K562 (cell line): ENCODE results near the gene EFCC1. TPM values are rescaled to one million over a fixed set of nuclear protein-coding genes. Genes with fewer than 3 reads are reported as not detected.

ENCODE experiments used
- ATAC-seq: fragments of 200-7000 bp; cut with Tn5 transposase; 3 replicates; pipeline ENCODE4 v1.9.1; 2020; ENCODE audit warnings: moderate library complexity
- BruUV-seq: library from RNA; stranded (reverse); fragments of 400-500 nt; replicated peaks from 2 replicates; lab custom pipeline; 2021; lab: Mats Ljungman, UMichigan
- CTCF ChIA-PET: fragments of 300-600 bp; formaldehyde crosslinking; extraction: SDS; loops from one replicate; lab custom pipeline; 2021; ENCODE audit warnings: low intra/inter-chr PET ratio; lab: Yijun Ruan, JAX
- POLR2A ChIA-PET: fragments of 300-600, 350-650 bp; sonication (Branson Sonifier 250); formaldehyde crosslinking; extraction: SDS; loops from one replicate; lab custom pipeline; 2021; ENCODE audit warnings: antibody characterized with exemption, inconsistent platforms; lab: Yijun Ruan, JAX
- DNase-seq, 4 experiments: peaks; one replicate each; pipeline versions ENCODE4 v3.0.0 to v3.0.0-alpha.2; 2011 to 2018; ENCODE audit warnings: low spot score in 3 of 4, mixed read lengths in 3 of 4; ENCODE audit errors: extremely low read depth in 1 of 4
- FAIRE-seq: peaks from 2 replicates; lab custom pipeline; 2011; peaks lifted over from hg19 to GRCh38; lab: Jason Lieb, UNC
- H2AFZ ChIP-seq: 2 replicates; pipeline ENCODE4 v1.6.0; 2011; ENCODE audit warnings: low read depth, low read length, control low read depth, inconsistent platforms
- H3K27ac ChIP-seq: fragments of 200-600 bp; 3 replicates; pipeline ENCODE4 v1.8.0; 2011; ENCODE audit warnings: low read depth, mild to moderate bottlenecking, control low read depth, inconsistent platforms, low read length, moderate library complexity, mixed read lengths; ENCODE audit errors: extremely low read depth
- H3K27me3 ChIP-seq, 2 experiments: fragments of 300-600 bp in 1 of 2; 2 replicates in 1 of 2; 3 replicates in 1 of 2; pipeline versions ENCODE4 v1.6.0 to v1.8.0; 2011; ENCODE audit warnings: inconsistent platforms in 2 of 2, low read length in 2 of 2, mild to moderate bottlenecking in 1 of 2, mixed read lengths in 1 of 2, moderate library complexity in 1 of 2; ENCODE audit not compliant: control insufficient read depth in 2 of 2, insufficient read depth in 2 of 2
- H3K36me3 ChIP-seq: fragments of 300-600 bp; 3 replicates; pipeline ENCODE4 v1.8.0; 2011; ENCODE audit warnings: mild to moderate bottlenecking, low read length, inconsistent platforms; ENCODE audit not compliant: control insufficient read depth, insufficient read depth
- H3K4me1 ChIP-seq, 2 experiments: fragments of 200-600 bp in 1 of 2; replicated peaks in 1 of 2; 2 replicates in 1 of 2; 3 replicates in 1 of 2; pipeline versions ENCODE4 v1.5.1 to v1.8.0; 2011; ENCODE audit warnings: inconsistent platforms in 2 of 2, low read length in 2 of 2, mild to moderate bottlenecking in 1 of 2, mixed read lengths in 1 of 2, moderate library complexity in 1 of 2; ENCODE audit not compliant: control insufficient read depth in 2 of 2, insufficient read depth in 2 of 2
- H3K4me2 ChIP-seq: 2 replicates; pipeline ENCODE4 v1.6.1; 2011; ENCODE audit warnings: low read length, control low read depth, inconsistent platforms, mixed read lengths; ENCODE audit not compliant: insufficient read depth
- H3K4me3 ChIP-seq: fragments of 200-600 bp; sonication (generic), shearing (Covaris generic); 2 replicates; pipeline ENCODE4 v1.5.1; 2016; ENCODE audit warnings: control low read depth, inconsistent platforms
- H3K79me2 ChIP-seq: fragments of 200-600 bp; 3 replicates; pipeline ENCODE4 v1.8.0; 2011; ENCODE audit warnings: low read length, inconsistent platforms; ENCODE audit not compliant: control insufficient read depth, insufficient read depth
- H3K9ac ChIP-seq, 2 experiments: 2 replicates each; pipeline versions ENCODE4 v1.6.0 to v1.6.1; 2011; ENCODE audit warnings: low read depth in 2 of 2, low read length in 2 of 2, control low read depth in 1 of 2, inconsistent platforms in 1 of 2, mild to moderate bottlenecking in 1 of 2, mixed read lengths in 1 of 2; ENCODE audit not compliant: insufficient read depth in 1 of 2
- H3K9me1 ChIP-seq: one replicate; pipeline ENCODE4 v1.6.0; 2011; ENCODE audit warnings: inconsistent platforms, mild to moderate bottlenecking, low read length, moderate library complexity; ENCODE audit not compliant: control insufficient read depth, insufficient read depth
- H3K9me3 ChIP-seq: replicated peaks from 2 replicates; pipeline ENCODE4 v1.5.1; 2011; ENCODE audit warnings: low read depth, low read length, inconsistent platforms; ENCODE audit not compliant: control insufficient read depth, insufficient read depth
- H4K20me1 ChIP-seq: replicated peaks from 2 replicates; pipeline ENCODE4 v1.6.1; 2011; ENCODE audit warnings: low read length, inconsistent platforms, mixed read lengths; ENCODE audit not compliant: control insufficient read depth, insufficient read depth
- ARNT ChIP-seq, 2 experiments: fragments of 450-650 bp; IDR thresholded peaks; 2 replicates each; pipeline ENCODE4 v1.6.1; 2016; ENCODE audit warnings: mild to moderate bottlenecking in 1 of 2
- CCNT2 ChIP-seq: IDR thresholded peaks from 2 replicates; pipeline ENCODE4 v1.6.1; 2011; ENCODE audit warnings: borderline replicate concordance, low read depth, mild to moderate bottlenecking, moderate library complexity, mixed read lengths, low read length; ENCODE audit not compliant: insufficient read length; ENCODE audit errors: extremely low read depth
- EP300 ChIP-seq: IDR thresholded peaks from 2 replicates; pipeline ENCODE4 v1.6.1; 2012; ENCODE audit warnings: low read length, improper control_type of control experiment
- GTF2A2 ChIP-seq: IDR thresholded peaks from 2 replicates; pipeline ENCODE4 v1.6.1; 2016; ENCODE audit warnings: mild to moderate bottlenecking, missing genetic modification characterization, missing compliant biosample characterization
- MCM2 ChIP-seq: fragments of 450-650 bp; IDR thresholded peaks from 2 replicates; pipeline ENCODE4 v1.6.1; 2017; ENCODE audit warnings: low read depth, mild to moderate bottlenecking
- NEUROD1 ChIP-seq: fragments of 150-350 bp; IDR thresholded peaks from 2 replicates; pipeline ENCODE4 v1.6.1; 2014; ENCODE audit warnings: borderline replicate concordance, low read length, low read depth; ENCODE audit not compliant: partially characterized antibody
- PHF21A ChIP-seq: fragments of 450-650 bp; IDR thresholded peaks from 2 replicates; pipeline ENCODE4 v1.6.1; 2017; ENCODE audit warnings: low read depth, borderline replicate concordance
- POLR3G ChIP-seq: IDR thresholded peaks from 2 replicates; pipeline ENCODE4 v1.6.1; 2011; ENCODE audit not compliant: insufficient read length, insufficient replicate concordance; ENCODE audit errors: extremely low read depth
- POU5F1 ChIP-seq: fragments of 150-350 bp; IDR thresholded peaks from 2 replicates; pipeline ENCODE4 v1.6.1; 2014; ENCODE audit warnings: borderline replicate concordance, low read length, low read depth, mild to moderate bottlenecking; ENCODE audit not compliant: partially characterized antibody
- RBM25 ChIP-seq: fragments of 200-400 bp; formaldehyde crosslinking; IDR thresholded peaks from 2 replicates; pipeline ENCODE4 v1.6.1; 2018; ENCODE audit warnings: low read length, low read depth, moderate library complexity; ENCODE audit not compliant: severe bottlenecking
- SRSF3 ChIP-seq: fragments of 200-400 bp; formaldehyde crosslinking; IDR thresholded peaks from 2 replicates; pipeline ENCODE4 v1.6.1; 2016; ENCODE audit warnings: mild to moderate bottlenecking, low read length, moderate library complexity; ENCODE audit not compliant: insufficient read depth
- WGBS: fragments of 100-300 bp; shearing (Covaris generic); methylation state at CpG from one replicate; pipeline ENCODE4 v1.1.6; 2016; ENCODE audit warnings: low coverage, mixed read lengths; ENCODE audit not compliant: insufficient coverage; ENCODE audit errors: missing lambda C conversion rate; 5-methylcytosine and 5-hydroxymethylcytosine counted together
- in situ Hi-C: fragments of 300-500 bp; cut with MboI; formaldehyde crosslinking; loops from 4 replicates; pipeline ENCODE4 v1.15.0; 2018; ENCODE audit warnings: inconsistent platforms, mixed read lengths
- intact Hi-C: fragments of 100-400 bp; cut with micrococcal nuclease; formaldehyde crosslinking; loops from 2 replicates; pipeline ENCODE4 v1.14.2; 2022
- polyA plus RNA-seq, 8 experiments: library from polyadenylated mRNA; depleted of rRNA in 4 of 8; stranded (reverse) in 5 of 8; unstranded in 3 of 8; fragments of >200 nt; fragmentation: Nextera tagmentation in 2 of 8; fragmentation: Illumina TruSeq in 1 of 8; extraction: Ambion mirVana in 2 of 8; extraction: Trizol in 1 of 8; gene quantifications; 2 replicates each; pipeline versions ENCODE4 v1.2.1 to v1.2.3, GENCODE V29; 2011 to 2014; ENCODE audit warnings: inconsistent platforms in 1 of 8, missing spikeins in 1 of 8
- total RNA-seq, 7 experiments: library from RNA; depleted of rRNA in 6 of 7; stranded (reverse); fragments of >200 nt in 6 of 7; fragmentation: Illumina TruSeq in 2 of 7; extraction: Trizol in 2 of 7; gene quantifications; 2 replicates each; pipeline versions ENCODE4 v1.2.1 to v1.2.3, GENCODE V29; 2011 to 2021; ENCODE audit warnings: low replicate concordance in 1 of 7
- TF ChIP-seq, protein P1 (sequence below): fragments of 200-800 bp; sonication (Bioruptor generic); IDR thresholded peaks from 2 replicates; pipeline ENCODE4 v1.6.1; 2017; ENCODE audit warnings: missing genetic modification characterization, missing compliant biosample characterization
- TF ChIP-seq, protein P2 (sequence below): fragments of 450-650 bp; formaldehyde crosslinking; IDR thresholded peaks from 2 replicates; pipeline ENCODE4 v1.4.0; 2020; ENCODE audit warnings: mild to moderate bottlenecking, mixed read lengths
- TF ChIP-seq, protein P3 (sequence below): fragments of 250-450 bp; sonication (Bioruptor Pico); IDR thresholded peaks from 2 replicates; pipeline ENCODE4 v1.4.0; 2020; ENCODE audit warnings: borderline replicate concordance

Gene EFCC1
- total and polyA plus RNA-seq, 9 of the 15 experiments (the other 6 are each of a cell fraction or from before 2014, with no cell fraction given), result not detected

DNA sequence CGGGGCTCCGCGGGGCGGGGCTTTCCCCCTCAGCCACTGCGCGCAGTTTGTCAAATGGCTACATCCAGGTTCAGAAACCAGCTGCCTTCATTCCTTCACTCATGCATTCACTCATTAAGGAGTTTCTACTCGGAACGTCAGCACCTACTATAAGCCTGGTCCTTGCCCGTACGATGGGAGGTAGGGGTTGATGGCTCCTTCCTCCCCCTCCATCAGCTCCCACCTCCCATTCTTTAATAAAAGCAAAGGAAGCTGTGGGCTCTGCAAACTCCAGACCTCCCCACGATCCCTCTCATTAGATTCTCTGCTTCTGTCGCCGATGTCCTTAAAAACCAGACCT is 7.0 kb upstream of the EFCC1 start (continued):
- TF ChIP-seq, protein P1, sequence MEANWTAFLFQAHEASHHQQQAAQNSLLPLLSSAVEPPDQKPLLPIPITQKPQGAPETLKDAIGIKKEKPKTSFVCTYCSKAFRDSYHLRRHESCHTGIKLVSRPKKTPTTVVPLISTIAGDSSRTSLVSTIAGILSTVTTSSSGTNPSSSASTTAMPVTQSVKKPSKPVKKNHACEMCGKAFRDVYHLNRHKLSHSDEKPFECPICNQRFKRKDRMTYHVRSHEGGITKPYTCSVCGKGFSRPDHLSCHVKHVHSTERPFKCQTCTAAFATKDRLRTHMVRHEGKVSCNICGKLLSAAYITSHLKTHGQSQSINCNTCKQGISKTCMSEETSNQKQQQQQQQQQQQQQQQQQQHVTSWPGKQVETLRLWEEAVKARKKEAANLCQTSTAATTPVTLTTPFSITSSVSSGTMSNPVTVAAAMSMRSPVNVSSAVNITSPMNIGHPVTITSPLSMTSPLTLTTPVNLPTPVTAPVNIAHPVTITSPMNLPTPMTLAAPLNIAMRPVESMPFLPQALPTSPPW (CRISPR knock-in tag), result peak; percentile 46; the same call in 1 of the 2 replicates
- TF ChIP-seq ARNT (IDR thresholded peaks at IDR 0.05), result no peak
- no peak for TF ChIP-seq EP300

DNA sequence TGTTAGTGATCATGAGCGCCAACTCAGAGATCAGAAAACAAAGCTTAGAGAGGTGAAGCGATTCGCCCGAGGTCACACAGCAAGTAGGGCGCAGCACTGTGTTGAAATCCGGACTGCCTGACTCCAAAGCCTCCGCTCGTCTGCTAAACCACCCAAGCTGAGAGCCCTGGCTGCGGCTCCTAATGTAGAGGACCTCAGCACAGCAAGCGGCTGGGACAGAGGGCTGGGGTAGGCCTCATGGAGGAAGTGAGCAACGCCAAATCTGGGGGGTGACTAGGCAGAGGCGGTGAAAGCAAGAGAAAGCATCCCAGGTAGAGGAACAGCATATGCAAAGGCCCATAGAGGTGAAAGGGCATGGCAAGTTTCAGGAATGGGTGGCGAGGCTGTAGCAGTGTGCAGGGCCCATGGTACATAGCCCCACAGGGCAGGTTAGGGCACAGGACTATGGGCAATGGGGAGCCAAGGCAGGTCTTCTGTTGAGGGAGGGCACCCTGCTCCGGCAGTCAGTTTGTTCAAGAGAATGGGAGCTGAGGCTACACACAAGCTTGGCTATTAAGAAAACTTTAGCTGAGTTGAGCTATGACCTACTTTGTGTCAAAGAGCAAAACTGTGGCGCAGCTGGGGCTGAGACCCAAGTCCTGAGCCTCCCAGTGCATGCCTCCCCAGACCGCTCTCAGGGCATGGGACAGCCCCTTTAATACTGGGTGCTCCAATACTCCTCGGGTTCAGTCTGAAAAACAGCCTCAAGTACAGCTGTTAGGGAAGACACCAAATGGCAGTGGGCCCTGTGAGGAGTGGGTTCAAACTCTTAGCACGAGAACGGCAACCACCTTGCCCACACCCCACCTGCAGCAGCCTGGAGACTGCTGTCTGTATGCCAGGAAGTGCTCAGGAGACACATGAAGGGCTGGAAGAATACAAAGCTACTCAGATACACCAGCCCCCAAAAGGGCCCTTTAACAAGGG is 6.2 kb upstream of the EFCC1 start:
- H3K27ac ChIP-seq, result no peak overlapping the region
- H3K79me2 ChIP-seq, result no peaks in the 10 kb centered on the region
- H3K9ac ChIP-seq, result no peak overlapping the region
- H3K4me2 ChIP-seq, result no peak overlapping the region
- no peak overlapping the region for H3K4me3 ChIP-seq
- no peaks in the 10 kb centered on the region for H4K20me1 ChIP-seq
- peaks cover 0 to 12% of the 10 kb centered on the region in 2 experiments; a peak in 3 of 5 replicates for H3K27me3 ChIP-seq
- in situ Hi-C loops, result no loop called here
- no peaks in the 10 kb centered on the region for H3K36me3 ChIP-seq
- POLR2A ChIA-PET, result interaction anchor here (0.5 to 1.2 kb wide), 3 partner anchors 21 to 263 kb away, joined by 3 to 6 read pairs (median 3); no protein-coding TSS in a partner anchor
- 51% methylated on average over 16 of the region's 19 CpGs for WGBS
- CTCF ChIA-PET, result no interaction called here
- ATAC-seq (no peak), DNase-seq (no peak), FAIRE-seq (no peak)
- H3K9me3 ChIP-seq, result no peaks in the 10 kb centered on the region
- intact Hi-C loops, result no loop called here
- peak overlapping the region; percentile 62; the same call in 1 of the 2 replicates for H2AFZ ChIP-seq
- no TSS peak for BruUV-seq
- peaks cover 7 to 12% of the 10 kb centered on the region in 2 experiments; a peak in 4 of 5 replicates for H3K4me1 ChIP-seq
- no peaks in the 10 kb centered on the region for H3K9me1 ChIP-seq
- TF ChIP-seq SRSF3 (no peak), MCM2 (no peak), GTF2A2 (tag) (no peak), NEUROD1 (no peak), RBM25 (no peak), POLR3G (no peak), CCNT2 (no peak), PHF21A (no peak), POU5F1 (no peak)
- TF ChIP-seq, protein P2, sequence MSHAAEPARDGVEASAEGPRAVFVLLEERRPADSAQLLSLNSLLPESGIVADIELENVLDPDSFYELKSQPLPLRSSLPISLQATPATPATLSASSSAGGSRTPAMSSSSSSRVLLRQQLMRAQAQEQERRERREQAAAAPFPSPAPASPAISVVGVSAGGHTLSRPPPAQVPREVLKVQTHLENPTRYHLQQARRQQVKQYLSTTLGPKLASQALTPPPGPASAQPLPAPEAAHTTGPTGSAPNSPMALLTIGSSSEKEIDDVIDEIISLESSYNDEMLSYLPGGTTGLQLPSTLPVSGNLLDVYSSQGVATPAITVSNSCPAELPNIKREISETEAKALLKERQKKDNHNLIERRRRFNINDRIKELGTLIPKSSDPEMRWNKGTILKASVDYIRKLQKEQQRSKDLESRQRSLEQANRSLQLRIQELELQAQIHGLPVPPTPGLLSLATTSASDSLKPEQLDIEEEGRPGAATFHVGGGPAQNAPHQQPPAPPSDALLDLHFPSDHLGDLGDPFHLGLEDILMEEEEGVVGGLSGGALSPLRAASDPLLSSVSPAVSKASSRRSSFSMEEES (CRISPR knock-in tag), result no peak
- TF ChIP-seq, protein P3, sequence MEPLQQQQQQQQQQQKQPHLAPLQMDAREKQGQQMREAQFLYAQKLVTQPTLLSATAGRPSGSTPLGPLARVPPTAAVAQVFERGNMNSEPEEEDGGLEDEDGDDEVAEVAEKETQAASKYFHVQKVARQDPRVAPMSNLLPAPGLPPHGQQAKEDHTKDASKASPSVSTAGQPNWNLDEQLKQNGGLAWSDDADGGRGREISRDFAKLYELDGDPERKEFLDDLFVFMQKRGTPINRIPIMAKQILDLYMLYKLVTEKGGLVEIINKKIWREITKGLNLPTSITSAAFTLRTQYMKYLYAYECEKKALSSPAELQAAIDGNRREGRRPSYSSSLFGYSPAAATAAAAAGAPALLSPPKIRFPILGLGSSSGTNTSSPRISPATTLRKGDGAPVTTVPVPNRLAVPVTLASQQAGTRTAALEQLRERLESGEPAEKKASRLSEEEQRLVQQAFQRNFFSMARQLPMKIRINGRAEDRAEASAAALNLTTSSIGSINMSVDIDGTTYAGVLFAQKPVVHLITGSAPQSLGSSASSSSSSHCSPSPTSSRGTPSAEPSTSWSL (CRISPR knock-in tag), result no peak
